HFFc6 (cell line): Measurements from ENCODE around the gene SAC3D1. TPM values are rescaled to one million over a fixed set of nuclear protein-coding genes. Genes with fewer than 3 reads are reported as not detected.

Experiments
- DNase-seq: peaks from one replicate; pipeline ENCODE4 v3.0.0-alpha.2; 2018
- H3K27ac Mint-ChIP-seq: 2 replicates; pipeline ENCODE4 v1.8.0; 2020; ENCODE audit warnings: mild to moderate bottlenecking, mixed read lengths
- H3K27me3 Mint-ChIP-seq: 2 replicates; pipeline ENCODE4 v1.8.0; 2021; ENCODE audit warnings: mild to moderate bottlenecking, moderate library complexity, mixed read lengths; ENCODE audit not compliant: insufficient read depth
- H3K36me3 Mint-ChIP-seq: 2 replicates; pipeline ENCODE4 v1.8.0; 2021; ENCODE audit warnings: low read depth, mixed read lengths
- H3K4me1 Mint-ChIP-seq: 2 replicates; pipeline ENCODE4 v1.8.0; 2020; ENCODE audit warnings: low read depth, mixed read lengths
- H3K4me3 Mint-ChIP-seq: 2 replicates; pipeline ENCODE4 v1.8.0; 2020; ENCODE audit warnings: mild to moderate bottlenecking, moderate library complexity, mixed read lengths
- H3K9me3 Mint-ChIP-seq: 2 replicates; pipeline ENCODE4 v1.8.0; 2020; ENCODE audit warnings: mild to moderate bottlenecking, mixed read lengths
- microRNA-seq: library from miRNA; unstranded; fragments of <30 nt; microRNA quantifications from one replicate; pipeline ENCODE4, GENCODE V29; 2019
- total RNA-seq, 6 experiments: library from RNA; stranded (reverse); fragmentation: NEBNext Ultra II Directional; extraction: Animal tissue kit (Norgen Biotek cat#: 25700); gene quantifications; 2 replicates in 1 of 6; 3 replicates in 5 of 6; pipeline ENCODE4 v1.2.3, GENCODE V29; 2021
- TF ChIP-seq, protein P1 (sequence below): fragments of 200-600 bp; sonication (generic); IDR thresholded peaks from 2 replicates; pipeline ENCODE4 v1.5.0; 2021; ENCODE audit warnings: antibody characterized with exemption, mild to moderate bottlenecking

The SAC3D1 gene
- total RNA-seq, 6 experiments from 2014 or later: 15.3 to 21.5 (median 18.0) TPM

DNA sequence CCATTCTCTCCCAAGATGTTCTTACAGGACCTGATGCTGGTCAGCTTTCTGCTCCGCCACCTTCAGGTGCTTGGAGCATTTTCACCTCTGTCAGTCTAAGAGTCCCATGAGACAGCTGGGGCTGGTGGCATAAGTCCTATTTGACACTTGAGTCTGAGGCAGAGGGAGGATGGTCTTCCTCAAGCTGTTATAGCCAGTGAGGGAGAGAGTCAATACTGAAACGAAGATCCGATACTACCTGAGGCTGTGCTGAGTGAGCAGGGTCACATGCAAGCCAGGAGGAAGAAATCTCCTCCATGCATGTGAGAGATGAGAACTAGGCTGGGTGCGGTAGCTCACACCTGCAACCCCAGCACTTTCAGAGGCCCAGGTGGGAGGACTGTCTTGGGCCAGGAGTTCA is 48.6 kb downstream of the SAC3D1 start:
- Mint-ChIP-seq H3K4me3 (no peak overlapping the region), H3K9me3 (no peaks in the 10 kb centered on the region), H3K36me3 (peaks cover 21% of the 10 kb centered on the region)

DNA sequence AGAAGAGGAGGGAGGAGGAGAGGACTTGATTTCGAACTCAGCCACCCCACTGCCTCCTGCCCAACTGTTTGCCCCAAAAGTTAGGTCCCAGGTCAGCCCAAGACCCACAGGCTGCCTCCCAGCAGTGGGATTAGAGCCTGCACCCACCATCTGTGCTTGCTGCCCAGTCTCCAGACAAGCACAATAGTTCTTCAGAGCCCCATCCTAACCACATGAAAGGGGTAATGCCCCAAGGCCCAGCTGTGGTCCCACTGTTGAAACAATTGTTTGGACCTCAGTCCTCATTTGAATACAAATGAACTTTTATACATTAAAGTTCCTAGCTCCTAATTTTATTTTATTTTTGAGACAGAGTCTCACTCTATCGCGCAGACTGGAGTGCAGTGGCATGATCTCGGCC is 49.6 kb downstream of the SAC3D1 start:
- Mint-ChIP-seq H3K4me3 (no peak overlapping the region), H3K27me3 (peaks cover 1% of the 10 kb centered on the region; the same call in 1 of the 2 replicates), H3K27ac (no peak overlapping the region), H3K9me3 (no peaks in the 10 kb centered on the region), H3K4me1 (peaks cover 5% of the 10 kb centered on the region), H3K36me3 (peaks cover 19% of the 10 kb centered on the region)
- TF ChIP-seq, protein P1, sequence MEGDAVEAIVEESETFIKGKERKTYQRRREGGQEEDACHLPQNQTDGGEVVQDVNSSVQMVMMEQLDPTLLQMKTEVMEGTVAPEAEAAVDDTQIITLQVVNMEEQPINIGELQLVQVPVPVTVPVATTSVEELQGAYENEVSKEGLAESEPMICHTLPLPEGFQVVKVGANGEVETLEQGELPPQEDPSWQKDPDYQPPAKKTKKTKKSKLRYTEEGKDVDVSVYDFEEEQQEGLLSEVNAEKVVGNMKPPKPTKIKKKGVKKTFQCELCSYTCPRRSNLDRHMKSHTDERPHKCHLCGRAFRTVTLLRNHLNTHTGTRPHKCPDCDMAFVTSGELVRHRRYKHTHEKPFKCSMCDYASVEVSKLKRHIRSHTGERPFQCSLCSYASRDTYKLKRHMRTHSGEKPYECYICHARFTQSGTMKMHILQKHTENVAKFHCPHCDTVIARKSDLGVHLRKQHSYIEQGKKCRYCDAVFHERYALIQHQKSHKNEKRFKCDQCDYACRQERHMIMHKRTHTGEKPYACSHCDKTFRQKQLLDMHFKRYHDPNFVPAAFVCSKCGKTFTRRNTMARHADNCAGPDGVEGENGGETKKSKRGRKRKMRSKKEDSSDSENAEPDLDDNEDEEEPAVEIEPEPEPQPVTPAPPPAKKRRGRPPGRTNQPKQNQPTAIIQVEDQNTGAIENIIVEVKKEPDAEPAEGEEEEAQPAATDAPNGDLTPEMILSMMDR: no peak
- no peak for DNase-seq

More for the DNA sequence above, 48.6 kb downstream of the SAC3D1 start:
- Mint-ChIP-seq H3K4me1 (peaks cover 13% of the 10 kb centered on the region), H3K27me3 (peaks cover 1% of the 10 kb centered on the region; the same call in 1 of the 2 replicates), H3K27ac (no peak overlapping the region)
- DNase-seq: no peak
- TF ChIP-seq, protein P1: no peak

Small RNA genes lying within 50 kb of the gene (microRNA-seq; reads per million reads assigned to microRNA genes)
- not detected for gene MIR6879

Other genes starting within 250 kb of the SAC3D1 start
- gene MAP4K2, start 238.0 kb upstream of the SAC3D1 start, total RNA-seq: 10 to 100 TPM; 18.0 to 21.6 (median 20.9) TPM
- gene MEN1, start 230.7 kb upstream of the SAC3D1 start, total RNA-seq: 10 to 100 TPM; 23.9 to 35.5 (median 26.9) TPM
- gene CDC42BPG, start 196.6 kb upstream of the SAC3D1 start, total RNA-seq: under 1 TPM in 5 of 6 experiments, not detected in 1; 0.02 to 0.21 (median 0.05) TPM
- 100 to 1,000 TPM; 189 to 227 (median 197) TPM for gene EHD1, start 162.6 kb upstream of the SAC3D1 start, total RNA-seq
- 10 to 100 TPM; 19.0 to 21.7 (median 20.0) TPM for gene ATG2A, start 124.0 kb upstream of the SAC3D1 start, total RNA-seq
- 10 to 100 TPM; 16.2 to 28.1 (median 19.6) TPM for gene PPP2R5B, start 116.5 kb upstream of the SAC3D1 start, total RNA-seq
- gene GPHA2, start 105.3 kb upstream of the SAC3D1 start, total RNA-seq: not detected
- gene MAJIN, start 69.1 kb upstream of the SAC3D1 start, total RNA-seq: not detected
- gene BATF2, start 44.2 kb upstream of the SAC3D1 start, total RNA-seq: under 1 TPM; 0.22 to 0.45 (median 0.36) TPM
- 10 to 100 TPM; 76.9 to 92.1 (median 87.2) TPM for gene ARL2, start 27.1 kb upstream of the SAC3D1 start, total RNA-seq
- gene SNX15, start 13.8 kb upstream of the SAC3D1 start, total RNA-seq: 10 to 100 TPM; 18.7 to 26.6 (median 25.0) TPM
- gene NAALADL1, start 17.3 kb downstream of the SAC3D1 start, total RNA-seq: not detected
- gene CDCA5, start 42.8 kb downstream of the SAC3D1 start, total RNA-seq: 10 to 100 TPM; 14.3 to 28.3 (median 26.6) TPM
- gene ZFPL1, start 43.0 kb downstream of the SAC3D1 start, total RNA-seq: 10 to 100 TPM; 41.0 to 56.6 (median 53.6) TPM
- 10 to 100 TPM; 61.2 to 90.1 (median 79.4) TPM for gene VPS51, start 55.0 kb downstream of the SAC3D1 start, total RNA-seq
- 1 to 10 TPM; 3.8 to 6.4 (median 4.9) TPM for gene TM7SF2, start 70.7 kb downstream of the SAC3D1 start, total RNA-seq
- gene ZNHIT2, start 76.5 kb downstream of the SAC3D1 start, total RNA-seq: 10 to 100 TPM in 4 of 6 experiments, 1 to 10 TPM in 2; 9.3 to 13.6 (median 11.1) TPM
- gene FAU, start 80.9 kb downstream of the SAC3D1 start, total RNA-seq: 100 to 1,000 TPM; 631 to 750 (median 715) TPM
- gene MRPL49, start 81.1 kb downstream of the SAC3D1 start, total RNA-seq: 10 to 100 TPM; 53.2 to 59.7 (median 56.9) TPM
- gene SYVN1, start 93.3 kb downstream of the SAC3D1 start, total RNA-seq: 10 to 100 TPM; 39.9 to 46.9 (median 42.9) TPM
- not detected for gene SPDYC, start 129.0 kb downstream of the SAC3D1 start, total RNA-seq
- gene CAPN1, start 140.7 kb downstream of the SAC3D1 start, total RNA-seq: 100 to 1,000 TPM; 203 to 271 (median 231) TPM
- 10 to 100 TPM in 5 of 6 experiments, 1 to 10 TPM in 1; 8.6 to 18.3 (median 15.3) TPM for gene POLA2, start 220.8 kb downstream of the SAC3D1 start, total RNA-seq